GM18517 (cell line): ENCODE data around the gene FAM83D.
"Not testable (repeated sequence)": the region's sequence is repeated elsewhere in the genome, so short reads cannot be mapped to it uniquely, and the experiment has no call there.

Experiments
- ATAC-seq: cut with Tn5 transposase; IDR thresholded peaks from one replicate; pipeline ENCODE4 v1.9.1; 2021; ENCODE audit warnings: mild to moderate bottlenecking, moderate library complexity; ENCODE audit not compliant: unreplicated experiment

FAM83D gene

GRCh38 chr20:38962044-38962927 lies 36.1 kb downstream of the FAM83D start, which contains the start of gene DHX35:
DHX35 (plus strand) TSS chr20:38962344; CDS start chr20:38962368, 24 bp downstream.
- peak; percentile 92 for ATAC-seq

GRCh38 chr20:38962928-38963401 lies 36.7 kb downstream of the FAM83D start:
- ATAC-seq, result no peak

GRCh38 chr20:38963745-38964144 lies 37.5 kb downstream of the FAM83D start:
- ATAC-seq, result no peak

- ATAC-seq, result no peak
These were observed 39.0 kb downstream of the FAM83D start for GRCh38 chr20:38965264-38965663.

- no peak for ATAC-seq
These were observed 41.9 kb downstream of the FAM83D start for GRCh38 chr20:38968090-38968489.

GRCh38 chr20:38969708-38970107 lies 43.5 kb downstream of the FAM83D start:
- ATAC-seq, result no peak

GRCh38 chr20:38970302-38970701 lies 44.1 kb downstream of the FAM83D start:
- ATAC-seq, result no peak

- ATAC-seq, result no peak
These were observed 46.9 kb downstream of the FAM83D start for GRCh38 chr20:38973107-38973506.

- ATAC-seq, result no peak
These were observed 47.4 kb downstream of the FAM83D start for GRCh38 chr20:38973645-38974044.

- no peak for ATAC-seq
These were observed 49.4 kb downstream of the FAM83D start for GRCh38 chr20:38975539-38976120.

- ATAC-seq, result no peak
These were observed 53.2 kb downstream of the FAM83D start for GRCh38 chr20:38979434-38979833.

GRCh38 chr20:38979842-38980241 lies 53.6 kb downstream of the FAM83D start:
- ATAC-seq, result no peak

GRCh38 chr20:38982291-38982690 lies 56.1 kb downstream of the FAM83D start:
- ATAC-seq, result no peak

- ATAC-seq, result no peak
These were observed 58.8 kb downstream of the FAM83D start for GRCh38 chr20:38985060-38985459.

GRCh38 chr20:38985603-38986170 lies 59.5 kb downstream of the FAM83D start:
- ATAC-seq, result no peak

GRCh38 chr20:38986663-38987062 lies 60.4 kb downstream of the FAM83D start:
- ATAC-seq, result no peak

- ATAC-seq, result peak; percentile 82
These were observed 61.6 kb downstream of the FAM83D start for GRCh38 chr20:38987777-38988176.

- ATAC-seq, result no peak
These were observed 64.5 kb downstream of the FAM83D start for GRCh38 chr20:38990728-38991127.

- ATAC-seq, result no peak
These were observed 65.8 kb downstream of the FAM83D start for GRCh38 chr20:38991814-38992704.

- ATAC-seq, result no peak
These were observed 69.4 kb downstream of the FAM83D start for GRCh38 chr20:38995536-38996044.

GRCh38 chr20:38996866-38997265 lies 70.6 kb downstream of the FAM83D start:
- not testable (repeated sequence) for ATAC-seq
